ENCODE results near the gene TRABD2B.

Gene TRABD2B

DNA sequence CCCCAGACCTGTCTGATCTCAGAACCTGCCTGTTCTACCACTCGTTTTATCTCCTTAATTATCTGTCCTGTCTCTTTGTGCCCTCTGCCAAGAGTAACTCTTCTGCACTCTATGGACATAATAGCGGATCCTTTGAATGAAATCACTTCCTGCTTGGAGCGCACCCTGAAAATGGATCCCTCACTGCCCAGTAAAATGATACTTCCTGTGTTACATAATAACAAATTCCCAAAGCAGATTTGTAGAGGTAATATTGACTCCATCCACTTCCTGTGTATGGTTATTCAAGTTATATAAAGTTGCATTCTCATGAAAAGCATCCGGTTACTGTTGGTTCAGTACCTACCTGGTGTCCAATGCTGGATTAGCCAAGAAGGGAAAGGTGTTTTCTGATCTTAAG is 246.0 kb downstream of the TRABD2B start:
- no peak for TF ChIP-seq ZNF274 (IDR thresholded peaks at IDR 0.05; ENCODE audit: low read depth, low read length)
- H3K4me3 ChIP-seq (ENCODE audit: low read length), result no peak overlapping the region

DNA sequence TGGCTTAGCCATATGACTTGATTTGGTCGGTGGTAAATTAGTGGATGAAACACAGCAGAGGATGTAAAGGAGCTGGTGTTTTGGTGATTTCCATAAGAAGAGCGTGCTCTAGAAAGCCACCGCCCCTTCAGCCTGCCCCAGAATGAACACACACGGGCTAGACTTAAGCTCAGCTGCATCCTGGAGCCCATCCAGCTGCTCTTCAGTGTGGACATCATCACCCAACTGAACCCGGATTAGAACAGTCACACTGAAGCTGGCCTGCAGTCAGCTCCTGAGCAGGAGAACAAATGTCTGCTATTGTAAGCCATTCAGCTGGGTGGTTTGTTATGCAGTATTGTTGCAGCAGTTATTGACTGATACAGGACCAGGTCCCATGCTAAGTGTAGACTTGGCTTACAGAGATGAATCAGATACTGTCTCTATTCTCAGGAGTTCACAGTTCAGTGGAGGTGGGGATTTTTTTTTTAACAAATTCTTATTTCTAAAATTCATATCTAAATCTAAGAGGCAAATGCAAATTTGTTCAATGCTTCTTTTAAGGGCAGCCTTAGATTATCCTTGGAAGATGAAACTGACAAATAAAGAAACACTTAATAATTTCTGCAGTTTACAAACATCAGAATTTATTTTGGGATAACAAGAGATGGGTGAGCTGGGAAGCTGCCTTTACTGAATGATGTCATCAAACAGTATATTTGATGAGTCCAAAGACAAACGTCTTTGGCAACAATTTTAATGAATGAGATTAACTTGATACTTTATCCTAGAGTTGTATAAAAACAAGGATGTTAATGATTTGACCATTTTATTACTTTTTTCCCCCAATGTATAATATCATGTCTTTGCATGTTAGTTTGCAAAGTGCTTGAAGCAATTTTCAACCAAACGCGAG is 251.2 kb downstream of the TRABD2B start:
- no peak overlapping the region for H3K4me3 ChIP-seq (ENCODE audit: low read length)
- no peak for TF ChIP-seq ZNF274 (IDR thresholded peaks at IDR 0.05; ENCODE audit: low read depth, low read length)

DNA sequence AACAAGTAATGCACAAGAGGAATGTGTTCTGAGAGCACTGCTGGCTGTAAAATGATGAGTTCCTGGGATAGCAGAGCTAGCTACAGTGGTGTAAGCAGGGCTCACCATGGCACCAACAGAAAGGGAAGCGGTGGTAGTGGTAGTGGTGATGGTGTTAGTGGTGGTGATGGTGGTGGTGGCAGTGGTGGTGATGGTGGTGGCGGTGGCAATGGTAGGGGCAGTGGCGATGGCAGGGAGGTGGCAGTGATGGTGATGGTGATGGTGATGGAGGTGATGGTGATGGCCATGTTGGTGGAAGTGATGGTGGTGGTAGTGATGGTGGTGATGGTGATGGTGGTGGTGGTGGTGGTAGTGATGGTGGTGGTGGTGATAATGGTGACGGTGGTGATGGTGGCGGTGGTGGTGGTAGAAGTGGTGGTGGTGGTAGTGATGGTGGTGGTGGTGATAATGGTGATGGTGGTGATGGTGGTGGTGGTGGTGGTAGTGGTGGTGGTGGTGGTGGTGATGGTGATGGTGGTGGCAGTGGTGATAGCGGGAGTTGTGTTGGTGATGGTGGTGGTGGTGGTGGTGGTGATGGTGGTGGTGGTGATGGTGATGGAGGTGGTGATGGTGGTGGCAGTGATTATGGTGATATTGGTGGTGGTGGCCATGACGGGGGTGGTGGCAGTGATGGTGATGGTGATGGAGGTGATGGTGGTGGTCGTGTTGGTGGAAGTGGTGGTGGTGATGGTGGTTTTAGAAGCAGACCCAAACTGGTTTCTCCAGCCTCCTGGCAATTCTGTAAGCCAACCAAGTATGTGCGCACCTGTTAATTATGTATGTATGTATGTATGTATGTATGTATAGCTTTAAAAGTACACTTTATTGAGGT is 254.1 kb downstream of the TRABD2B start:
- no peak for TF ChIP-seq ZNF274 (IDR thresholded peaks at IDR 0.05; ENCODE audit: low read depth, low read length)
- H3K4me3 ChIP-seq (ENCODE audit: low read length), result no peak overlapping the region

DNA sequence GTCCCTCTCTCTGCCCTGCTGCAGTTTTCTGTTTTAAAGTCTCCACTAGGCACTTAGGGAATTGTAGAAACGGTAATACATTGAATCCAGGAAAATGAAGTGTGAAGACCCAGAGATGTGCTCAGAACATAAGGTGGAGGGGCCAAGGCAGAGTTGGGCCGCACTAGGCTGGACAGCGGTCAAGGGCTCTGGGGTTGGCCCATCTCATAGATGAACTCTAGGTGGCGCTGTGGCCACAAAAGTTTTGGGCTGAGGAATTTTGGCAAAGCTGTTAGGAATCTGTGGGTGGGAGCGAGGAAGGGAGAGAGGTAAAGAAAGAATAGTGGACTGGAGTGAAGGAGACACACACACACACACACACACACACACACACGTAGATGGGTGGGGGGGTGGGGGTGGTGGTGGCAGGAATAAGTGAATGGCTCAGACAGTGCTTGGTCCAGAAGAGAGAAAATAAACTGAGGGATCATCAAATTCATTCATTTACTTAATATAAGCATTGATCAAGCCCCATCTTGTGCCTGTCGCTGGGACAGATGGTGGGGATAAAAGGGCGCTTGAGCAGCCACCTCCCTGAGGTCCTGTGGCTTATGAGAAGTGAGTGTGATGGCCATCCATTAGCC is 258.5 kb downstream of the TRABD2B start:
- TF ChIP-seq ZNF274 (IDR thresholded peaks at IDR 0.05; ENCODE audit: low read depth, low read length), result no peak
- no peak overlapping the region for H3K4me3 ChIP-seq (ENCODE audit: low read length)

DNA sequence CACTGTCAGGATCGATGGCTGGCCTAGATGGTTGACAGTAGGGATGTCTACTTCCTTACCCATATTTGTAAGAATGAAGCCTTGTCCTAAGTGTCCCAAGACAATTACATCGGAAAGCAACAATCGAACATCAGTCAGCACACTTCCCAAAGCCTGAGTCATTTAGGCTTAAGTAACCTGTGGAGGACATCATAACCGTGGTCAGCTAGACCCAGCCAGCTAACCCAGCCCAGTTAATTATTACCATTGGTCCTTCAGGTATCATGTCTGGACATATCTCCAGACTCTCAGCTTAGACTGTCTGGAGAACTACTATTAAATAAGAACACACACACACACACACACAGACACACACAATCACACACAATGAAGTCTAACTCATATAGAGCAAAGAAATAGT is 264.7 kb downstream of the TRABD2B start:
- H3K4me3 ChIP-seq (ENCODE audit: low read length), result no peak overlapping the region
- no peak for TF ChIP-seq ZNF274 (IDR thresholded peaks at IDR 0.05; ENCODE audit: low read depth, low read length)

DNA sequence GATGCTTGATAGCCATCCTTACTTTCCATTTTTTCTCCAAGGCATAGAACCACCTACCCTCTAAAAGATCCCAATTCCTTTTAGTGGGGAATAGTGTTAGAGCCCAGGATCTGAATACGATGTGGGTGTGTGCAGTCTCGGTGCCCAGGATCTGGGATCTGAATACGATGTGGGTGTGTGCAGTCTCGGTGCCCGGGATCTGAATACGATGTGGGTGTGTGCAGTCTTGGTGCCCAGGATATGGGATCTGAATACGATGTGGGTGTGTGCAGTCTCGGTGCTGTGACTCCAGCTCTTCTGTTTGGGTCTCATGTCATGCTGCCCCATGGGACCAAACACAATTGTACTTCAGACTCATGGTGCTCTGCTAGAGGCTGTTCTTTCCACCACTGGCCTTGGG is 265.5 kb downstream of the TRABD2B start:
- H3K4me3 ChIP-seq (ENCODE audit: low read length), result no peak overlapping the region
- no peak for TF ChIP-seq ZNF274 (IDR thresholded peaks at IDR 0.05; ENCODE audit: low read depth, low read length)

DNA sequence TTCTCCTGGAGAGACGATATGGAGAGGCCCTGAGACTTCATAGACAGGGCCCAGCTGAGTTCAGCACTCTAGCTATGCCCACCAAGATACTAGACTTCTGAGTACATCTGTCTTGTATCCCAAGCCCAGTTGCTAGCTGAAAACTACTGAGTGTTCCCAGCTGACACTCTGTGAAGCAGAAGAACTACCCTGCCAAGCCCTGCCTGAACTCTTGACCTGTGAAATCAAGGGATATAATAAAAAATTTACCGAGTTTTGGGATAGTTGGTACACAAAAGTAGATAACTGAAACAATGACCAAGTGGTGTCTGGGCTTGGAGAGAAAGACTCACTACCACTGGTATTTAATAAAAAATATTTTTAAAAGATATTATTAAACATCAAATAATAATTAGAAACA is 267.5 kb downstream of the TRABD2B start:
- no peak for TF ChIP-seq ZNF274 (IDR thresholded peaks at IDR 0.05; ENCODE audit: low read depth, low read length)
- H3K4me3 ChIP-seq (ENCODE audit: low read length), result no peak overlapping the region

DNA sequence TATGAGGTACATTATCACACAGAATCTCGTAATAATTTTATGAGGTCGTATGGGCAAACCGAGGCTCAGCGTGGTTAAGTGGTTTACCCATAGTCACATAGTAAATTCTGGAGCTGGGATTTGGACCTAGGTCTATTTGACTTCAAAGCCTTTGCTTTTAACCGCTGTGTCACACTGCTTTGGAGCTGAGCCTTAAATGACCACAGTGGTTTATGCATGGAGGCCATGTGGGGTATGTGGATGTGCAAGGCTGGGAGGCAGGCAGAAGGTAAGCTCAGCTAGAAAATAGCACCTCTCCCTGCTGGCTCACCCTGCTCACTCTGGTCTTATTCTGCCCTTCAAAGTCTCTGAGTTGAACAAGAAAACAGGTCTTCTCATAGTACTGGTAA is 269.5 kb downstream of the TRABD2B start:
- H3K4me3 ChIP-seq (ENCODE audit: low read length), result no peak overlapping the region
- TF ChIP-seq ZNF274 (IDR thresholded peaks at IDR 0.05; ENCODE audit: low read depth, low read length), result no peak

DNA sequence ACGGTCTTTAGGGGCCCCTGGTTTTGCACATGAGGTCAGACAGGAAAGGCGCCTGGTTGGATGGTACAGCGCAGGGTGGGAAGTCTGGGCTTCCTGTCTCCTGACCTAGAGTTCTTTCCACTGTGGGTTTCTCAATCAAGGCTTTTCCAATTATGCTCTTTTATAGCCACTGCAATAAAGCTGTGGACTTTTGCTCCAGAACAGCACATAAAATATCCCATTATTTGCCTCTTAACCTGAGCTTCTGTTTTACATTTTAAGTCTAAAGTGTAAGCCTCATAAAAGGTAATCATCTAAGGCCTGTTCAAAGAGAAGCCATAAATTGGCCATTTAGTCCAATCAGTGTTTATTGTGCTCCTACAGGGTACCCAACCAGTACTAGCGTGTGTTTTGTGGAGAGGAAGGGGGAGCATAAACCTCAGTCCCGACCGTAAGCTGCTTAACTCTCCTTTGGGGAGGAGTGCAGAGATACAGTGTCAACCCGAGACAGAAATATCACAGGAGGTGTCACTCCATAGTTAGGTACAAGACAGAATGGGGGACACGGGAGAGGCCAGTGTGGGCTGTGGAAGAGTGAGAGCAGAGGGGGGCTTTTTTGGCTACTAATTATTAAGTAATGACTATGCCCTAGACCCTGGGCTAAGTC is 270.0 kb downstream of the TRABD2B start:
- TF ChIP-seq ZNF274 (IDR thresholded peaks at IDR 0.05; ENCODE audit: low read depth, low read length), result no peak

DNA sequence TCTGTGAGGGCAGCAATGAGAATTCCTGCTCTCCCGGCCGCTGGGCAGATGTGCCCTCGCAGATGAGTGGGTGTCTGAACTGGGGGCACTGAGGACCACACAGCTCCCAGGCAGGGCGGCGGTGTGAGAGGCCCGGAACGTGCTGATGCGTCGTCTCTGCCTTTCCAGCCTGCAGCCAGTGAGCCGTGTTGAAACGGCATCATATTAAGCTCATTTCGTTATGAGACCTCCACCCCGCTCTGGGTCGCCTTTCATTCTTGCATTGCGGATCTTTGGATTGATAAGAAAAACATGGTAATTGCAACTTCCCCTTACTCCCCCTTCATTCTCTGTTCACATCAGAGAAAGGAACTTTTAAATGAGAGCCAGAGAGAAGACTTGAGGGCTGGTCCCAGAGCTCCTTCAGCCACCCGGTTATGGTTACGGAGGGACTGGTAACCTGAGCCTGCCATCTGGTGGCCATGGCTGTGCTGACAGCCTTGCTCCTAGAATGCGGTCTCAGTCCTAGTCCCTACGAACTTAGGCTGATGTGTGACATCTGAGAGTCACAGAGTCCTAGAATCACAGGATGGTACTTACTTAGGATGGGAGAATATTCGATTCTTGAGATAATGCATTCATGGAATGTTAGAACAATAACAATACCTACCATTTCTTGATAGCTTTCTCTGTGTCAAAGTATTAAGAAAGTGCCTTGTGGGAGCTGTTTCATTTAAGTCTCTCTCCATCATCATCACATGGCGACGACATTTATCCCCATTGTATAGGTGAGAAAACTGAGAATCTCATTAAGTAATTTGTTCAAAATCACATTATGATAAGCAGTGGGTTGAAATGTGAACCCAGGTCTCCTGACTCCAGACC is 271.0 kb downstream of the TRABD2B start:
- TF ChIP-seq ZNF274 (IDR thresholded peaks at IDR 0.05; ENCODE audit: low read depth, low read length), result no peak
- no peak overlapping the region for H3K4me3 ChIP-seq (ENCODE audit: low read length)

More for the DNA sequence above, 270.0 kb downstream of the TRABD2B start:
- no peak overlapping the region for H3K4me3 ChIP-seq (ENCODE audit: low read length)

DNA sequence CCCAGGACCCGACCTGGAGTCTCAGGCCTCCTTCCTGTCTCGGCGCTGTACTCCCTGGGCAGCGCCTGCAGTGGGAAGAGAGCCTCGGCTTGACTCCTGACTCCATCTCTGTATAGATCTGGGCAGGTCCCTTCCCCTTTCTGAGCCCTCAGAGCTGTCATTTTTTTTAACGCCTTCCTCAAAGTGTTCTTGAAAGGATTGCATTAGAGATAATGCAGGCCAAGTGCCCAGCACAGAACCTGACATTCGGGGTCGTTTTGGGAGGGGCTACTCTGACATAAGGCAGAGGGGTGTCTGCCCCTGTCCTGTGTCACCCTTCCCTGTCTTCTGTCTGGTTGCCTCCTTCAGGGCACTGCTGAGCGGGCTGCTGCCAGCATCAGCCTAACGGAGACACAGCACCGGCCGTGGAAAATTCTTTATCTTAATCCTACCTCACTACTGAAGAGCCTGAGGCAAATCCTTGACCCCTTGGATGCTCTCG is 271.6 kb downstream of the TRABD2B start:
- H3K4me3 ChIP-seq (ENCODE audit: low read length), result no peak overlapping the region
- no peak for TF ChIP-seq ZNF274 (IDR thresholded peaks at IDR 0.05; ENCODE audit: low read depth, low read length)

DNA sequence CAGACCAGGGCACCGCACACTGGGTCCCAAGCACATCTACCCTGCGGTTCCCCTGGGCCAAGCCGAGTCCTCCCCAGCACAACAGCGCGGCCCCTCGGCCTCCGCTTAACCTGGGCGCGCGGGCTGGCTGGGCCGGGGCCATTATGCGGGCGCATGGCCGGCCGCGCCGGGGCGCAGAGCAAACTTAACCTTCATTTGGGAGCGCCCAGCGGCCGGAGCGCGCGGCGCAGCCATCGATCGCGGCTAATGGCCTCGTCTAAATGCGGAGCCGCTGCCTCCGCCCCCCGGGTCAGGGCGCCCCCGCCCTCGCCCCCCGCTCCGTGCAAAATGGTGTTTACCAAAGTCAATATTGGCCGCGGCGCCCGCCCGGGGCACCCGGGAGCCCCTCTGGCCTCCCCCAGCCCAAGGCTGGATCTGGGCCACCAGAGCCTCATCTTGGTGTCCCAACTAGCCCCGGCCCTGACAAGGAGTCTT is 272.1 kb downstream of the TRABD2B start:
- no peak overlapping the region for H3K4me3 ChIP-seq (ENCODE audit: low read length)
- TF ChIP-seq ZNF274 (IDR thresholded peaks at IDR 0.05; ENCODE audit: low read depth, low read length), result no peak
